Kidney capillary endothelial cell (primary cell): ENCODE results near the gene FMOD.

Experiments used
- DNase-seq: peaks from one replicate; pipeline ENCODE4 v3.0.0-alpha.2; 2018; ENCODE audit warnings: low spot score

FMOD gene

GRCh38 chr1:203361945-203362719 lies 11.2 kb upstream of the FMOD start:
- no peak for DNase-seq

GRCh38 chr1:203360547-203361185 lies 9.7 kb upstream of the FMOD start:
- no peak for DNase-seq

GRCh38 chr1:203359010-203359571 lies 8.2 kb upstream of the FMOD start:
- no peak for DNase-seq

- DNase-seq, result no peak
Measured at GRCh38 chr1:203354246-203354645, 3.3 kb upstream of the FMOD start.

GRCh38 chr1:203353486-203353885 lies 2.6 kb upstream of the FMOD start:
- DNase-seq, result no peak

GRCh38 chr1:203349773-203350524 lies 973 bp downstream of the FMOD start:
- DNase-seq, result no peak

GRCh38 chr1:203349166-203349565 lies 1.8 kb downstream of the FMOD start:
- DNase-seq, result no peak

- DNase-seq, result no peak
Measured at GRCh38 chr1:203346769-203347102, 4.2 kb downstream of the FMOD start.

GRCh38 chr1:203346060-203346768 lies 4.7 kb downstream of the FMOD start:
- DNase-seq, result no peak

- DNase-seq, result no peak
Measured at GRCh38 chr1:203343956-203344754, 6.8 kb downstream of the FMOD start.

- DNase-seq, result no peak
Measured at GRCh38 chr1:203342192-203342940, 8.6 kb downstream of the FMOD start.

GRCh38 chr1:203340112-203340790 lies 10.7 kb downstream of the FMOD start:
- DNase-seq, result peak; percentile 67

- peak; percentile 40 for DNase-seq
Measured at GRCh38 chr1:203338335-203339036, 12.4 kb downstream of the FMOD start.

GRCh38 chr1:203336097-203336496 lies 14.8 kb downstream of the FMOD start:
- DNase-seq, result no peak

- DNase-seq, result no peak
Measured at GRCh38 chr1:203335503-203335902, 15.4 kb downstream of the FMOD start.

- no peak for DNase-seq
Measured at GRCh38 chr1:203331224-203331623, 19.7 kb downstream of the FMOD start.

- no peak for DNase-seq
Measured at GRCh38 chr1:203328714-203329122, 22.2 kb downstream of the FMOD start.

GRCh38 chr1:203327684-203328457 lies 23.1 kb downstream of the FMOD start:
- DNase-seq, result no peak
